Upper lobe of right lung (tissue), 1 donor: ENCODE data around the gene GHITM. TPM values are rescaled to one million over a fixed set of nuclear protein-coding genes. Genes with fewer than 3 reads are reported as not detected.

Source experiments
- ATAC-seq: fragments of 200-7000 bp; cut with Tn5 transposase; one replicate; pipeline ENCODE4 v1.9.1; 2020; ENCODE audit warnings: mild to moderate bottlenecking, moderate library complexity
- DNase-seq: peaks from one replicate; pipeline ENCODE4 v3.0.0-alpha.2; 2020
- H3K27ac ChIP-seq: fragments of 200-600 bp; one replicate; pipeline ENCODE4 v1.8.0; 2022
- H3K27me3 ChIP-seq: fragments of 200-600 bp; one replicate; pipeline ENCODE4 v1.8.0; 2022; ENCODE audit warnings: mild to moderate bottlenecking
- H3K36me3 ChIP-seq: fragments of 200-600 bp; one replicate; pipeline ENCODE4 v1.8.0; 2022
- H3K4me1 ChIP-seq: fragments of 200-600 bp; one replicate; pipeline ENCODE4 v1.8.0; 2022
- H3K4me3 ChIP-seq: fragments of 200-600 bp; one replicate; pipeline ENCODE4 v1.8.0; 2022; ENCODE audit warnings: mild to moderate bottlenecking
- H3K9me3 ChIP-seq: fragments of 200-600 bp; one replicate; pipeline ENCODE4 v1.8.0; 2022
- CTCF ChIP-seq: fragments of 200-600 bp; IDR thresholded peaks from one replicate; pipeline ENCODE4 v1.8.0; 2022; ENCODE audit warnings: antibody characterized with exemption
- intact Hi-C: fragments of 100-400 bp; cut with DNase I; formaldehyde crosslinking; loops from one replicate; pipeline ENCODE4 v1.11.0; 2022
- total RNA-seq: library from RNA; stranded (reverse); fragmentation: NEBNext Ultra II Directional; extraction: Animal tissue kit (Norgen Biotek cat#: 25700); gene quantifications from one replicate; pipeline ENCODE4 v1.2.1, GENCODE V29; 2021
- donor health status: DM: no; HTN: yes; CAD: no; lungs with severe emphysema.

Gene GHITM
- total RNA-seq, 1 donor from 2014 or later, result 117 TPM

GRCh38 chr10:84197643-84198042 is 58.3 kb downstream of the GHITM start:
- DNase-seq, result peak; percentile 50
- intact Hi-C loops, result no loop called here
- H3K27ac ChIP-seq, result no peak overlapping the region
- no peak for ATAC-seq
- H3K4me3 ChIP-seq, result no peak overlapping the region
- no peaks in the 10 kb centered on the region for H3K36me3 ChIP-seq
- peaks cover 40% of the 10 kb centered on the region for H3K27me3 ChIP-seq
- no peaks in the 10 kb centered on the region for H3K9me3 ChIP-seq
- no peak for TF ChIP-seq CTCF
- H3K4me1 ChIP-seq, result peaks cover 5% of the 10 kb centered on the region

GRCh38 chr10:84198206-84198915 is 59.1 kb downstream of the GHITM start:
- peaks cover 39% of the 10 kb centered on the region for H3K27me3 ChIP-seq
- DNase-seq, result peak; percentile 28

GRCh38 chr10:84200537-84201243 is 61.4 kb downstream of the GHITM start:
- Histone ChIP-seq H3K9me3 (no peaks in the 10 kb centered on the region), H3K27me3 (peaks cover 16% of the 10 kb centered on the region), H3K27ac (no peak overlapping the region), H3K4me1 (no peaks in the 10 kb centered on the region), H3K4me3 (no peak overlapping the region), H3K36me3 (no peaks in the 10 kb centered on the region)
- intact Hi-C loops, result no loop called here
- DNase-seq, result peak; percentile 48
- no peak for TF ChIP-seq CTCF
- no peak for ATAC-seq

More at GRCh38 chr10:84198206-84198915, 59.1 kb downstream of the GHITM start:
- TF ChIP-seq CTCF, result no peak
- intact Hi-C loops, result no loop called here
- ATAC-seq, result no peak
- H3K4me1 ChIP-seq, result peaks cover 5% of the 10 kb centered on the region
- no peaks in the 10 kb centered on the region for H3K36me3 ChIP-seq
- H3K9me3 ChIP-seq, result no peaks in the 10 kb centered on the region
- no peak overlapping the region for H3K27ac ChIP-seq
- H3K4me3 ChIP-seq, result no peak overlapping the region

- no peak overlapping the region for H3K4me3 ChIP-seq
- TF ChIP-seq CTCF, result no peak
- no peaks in the 10 kb centered on the region for H3K9me3 ChIP-seq
- H3K4me1 ChIP-seq, result no peaks in the 10 kb centered on the region
- intact Hi-C loops, result no loop called here
- DNase-seq, result no peak
- no peak overlapping the region for H3K27ac ChIP-seq
- peaks cover 16% of the 10 kb centered on the region for H3K27me3 ChIP-seq
- ATAC-seq, result no peak
- no peaks in the 10 kb centered on the region for H3K36me3 ChIP-seq
Measured at GRCh38 chr10:84201244-84201606, 61.9 kb downstream of the GHITM start.

- H3K36me3 ChIP-seq, result no peaks in the 10 kb centered on the region
- DNase-seq (no peak), ATAC-seq (no peak)
- no peaks in the 10 kb centered on the region for H3K4me1 ChIP-seq
- peaks cover 18% of the 10 kb centered on the region for H3K27me3 ChIP-seq
- no peak overlapping the region for H3K27ac ChIP-seq
- TF ChIP-seq CTCF, result no peak
- no peaks in the 10 kb centered on the region for H3K9me3 ChIP-seq
- no peak overlapping the region for H3K4me3 ChIP-seq
- intact Hi-C loops, result no loop called here
Measured at GRCh38 chr10:84201682-84202081, 62.4 kb downstream of the GHITM start.
